ENCODE data around the gene IFITM10. TPM values are rescaled to one million over a fixed set of nuclear protein-coding genes. Genes with fewer than 3 reads are reported as not detected.

IFITM10 gene
- total RNA-seq, 2 experiments from 2014 or later = 0.27 to 0.29 TPM

Other genes with a start within 250 kb of the IFITM10 start
- gene DUSP8, start 178.3 kb downstream of the IFITM10 start, total RNA-seq = 1 to 10 TPM; 1.6 to 2.4 TPM
- not detected for gene KRTAP5-1, start 165.3 kb downstream of the IFITM10 start, total RNA-seq
- gene KRTAP5-2, start 152.3 kb downstream of the IFITM10 start, total RNA-seq = not detected
- not detected for gene KRTAP5-3, start 142.1 kb downstream of the IFITM10 start, total RNA-seq
- not detected for gene KRTAP5-4, start 128.5 kb downstream of the IFITM10 start, total RNA-seq
- not detected for gene KRTAP5-5, start 120.8 kb downstream of the IFITM10 start, total RNA-seq
- not detected for gene KRTAP5-6, start 53.4 kb downstream of the IFITM10 start, total RNA-seq
- 10 to 100 TPM; 52.0 to 58.7 TPM for gene CTSD, start 13.3 kb upstream of the IFITM10 start, total RNA-seq
- not detected for gene SYT8, start 84.4 kb upstream of the IFITM10 start, total RNA-seq
- not detected for gene TNNI2, start 88.4 kb upstream of the IFITM10 start, total RNA-seq
- gene LSP1, start 102.5 kb upstream of the IFITM10 start, total RNA-seq = 100 to 1,000 TPM; 179 to 181 TPM
- under 1 TPM in 1 of 2 experiments, not detected in 1; 0.07 TPM for gene PRR33, start 141.3 kb upstream of the IFITM10 start, total RNA-seq
- 1 to 10 TPM; 6.0 to 6.8 TPM for gene TNNT3, start 169.1 kb upstream of the IFITM10 start, total RNA-seq
- 100 to 1,000 TPM; 115 to 119 TPM for gene MRPL23, start 196.7 kb upstream of the IFITM10 start, total RNA-seq
- gene H19, start 247.2 kb upstream of the IFITM10 start, total RNA-seq = not detected